GM10847 (cell line): Measurements from ENCODE around the gene RBP2.

Source experiments
- POLR2A ChIP-seq: IDR thresholded peaks from 2 replicates; pipeline ENCODE4 v1.6.1; 2011; ENCODE audit not compliant: insufficient read length; ENCODE audit errors: extremely low read depth

Gene RBP2

DNA sequence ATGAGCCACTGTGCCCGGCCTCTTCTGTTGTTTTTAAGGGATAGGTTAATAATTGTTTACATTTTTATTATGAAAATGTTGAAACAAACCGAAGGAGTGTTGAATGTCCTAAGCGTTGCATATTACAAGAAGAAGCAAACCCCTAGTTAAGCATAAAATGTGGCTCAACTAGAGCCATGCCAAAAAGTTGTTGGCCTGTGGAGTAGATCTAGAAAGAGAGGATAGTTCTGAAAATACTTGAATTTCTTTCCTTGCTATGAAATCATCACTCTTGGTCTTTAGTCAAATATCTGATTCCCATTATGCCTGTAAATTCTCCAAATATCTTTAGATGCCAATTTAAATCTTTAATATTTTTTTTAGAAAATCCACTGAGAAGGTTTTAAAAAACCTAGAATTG, 12.8 kb downstream of the RBP2 start:
- no peak for TF ChIP-seq POLR2A

DNA sequence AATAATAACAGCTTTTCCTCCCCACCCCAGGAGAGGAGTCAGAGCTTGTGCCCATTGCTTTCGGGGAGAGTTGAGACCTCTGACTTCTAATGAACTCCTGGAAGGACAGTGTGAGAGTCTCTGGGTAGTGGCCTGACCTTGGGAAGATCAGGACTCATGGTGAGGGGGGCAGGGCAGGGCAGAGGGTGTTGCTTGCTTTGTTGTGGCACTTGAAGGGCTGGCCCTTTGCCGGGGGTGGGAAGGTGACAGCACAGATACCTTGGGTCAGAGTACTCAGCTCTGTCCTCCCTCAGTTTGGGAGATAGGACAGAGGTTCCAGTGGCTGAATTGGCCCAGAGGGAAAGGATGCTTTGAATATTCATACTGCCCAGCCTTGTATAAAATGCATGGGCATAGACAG, 15.8 kb downstream of the RBP2 start:
- no peak for TF ChIP-seq POLR2A

GRCh38 chr3:139460076-139460475, 16.2 kb downstream of the RBP2 start:
- no peak for TF ChIP-seq POLR2A

GRCh38 chr3:139458348-139458747, 18.0 kb downstream of the RBP2 start:
- no peak for TF ChIP-seq POLR2A

DNA sequence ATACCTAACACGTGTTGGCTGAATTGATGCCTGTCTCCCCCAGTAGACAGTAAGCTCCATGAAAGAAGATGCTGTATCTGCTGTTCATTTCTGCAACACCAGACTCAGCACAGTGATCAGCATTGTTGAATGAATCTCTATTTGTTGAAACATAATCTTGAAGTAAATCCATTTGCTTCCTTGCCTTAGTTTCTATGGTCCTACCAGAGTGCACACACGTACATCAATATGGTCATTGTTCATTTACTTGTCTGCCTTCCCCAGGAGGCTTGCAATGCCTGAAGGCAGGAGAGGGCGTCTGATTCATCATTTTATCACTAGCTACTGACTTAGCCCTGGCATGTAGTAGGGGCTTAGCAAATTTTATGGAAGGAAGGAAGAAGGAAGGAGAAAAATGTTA, 19.2 kb downstream of the RBP2 start:
- TF ChIP-seq POLR2A = no peak

- TF ChIP-seq POLR2A = no peak
These were observed 19.9 kb downstream of the RBP2 start for GRCh38 chr3:139456386-139456785.

DNA sequence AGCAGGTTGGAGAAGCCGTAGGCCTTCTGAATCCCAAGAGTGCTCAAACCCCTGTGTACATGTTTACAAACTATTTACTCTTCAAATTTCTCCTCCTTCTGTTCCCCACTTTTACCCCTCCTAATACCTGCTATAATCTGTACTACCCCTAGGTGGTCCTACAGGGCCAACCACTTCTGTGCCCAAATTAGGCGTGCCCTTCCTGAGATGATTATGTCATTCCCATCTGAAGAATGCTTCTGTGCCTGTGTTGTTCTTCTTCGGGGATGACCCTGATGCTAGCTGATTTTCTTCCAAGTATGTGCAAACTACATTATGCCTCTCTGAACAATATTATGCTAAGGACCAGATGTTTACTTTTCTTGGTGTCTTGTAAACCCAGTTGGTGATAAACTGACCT, 20.5 kb downstream of the RBP2 start:
- no peak for TF ChIP-seq POLR2A

DNA sequence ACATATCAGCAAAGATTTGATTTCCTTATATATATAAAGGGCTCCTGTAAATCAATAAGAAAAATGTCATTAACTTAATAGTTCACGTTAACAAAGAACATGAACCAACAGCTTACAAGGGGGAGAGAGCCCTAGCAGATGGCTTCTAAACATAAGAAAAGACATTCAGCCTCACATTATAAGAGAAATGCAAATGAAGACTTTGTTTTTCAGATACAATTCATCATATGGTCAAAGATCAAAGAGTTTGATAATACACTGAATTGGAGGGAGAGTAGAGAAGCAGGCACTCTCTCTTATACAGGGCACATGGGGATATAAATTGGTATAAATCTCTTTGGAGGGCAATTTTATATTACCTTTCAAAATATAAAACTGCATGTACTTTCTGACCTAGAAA, 21.1 kb downstream of the RBP2 start:
- TF ChIP-seq POLR2A = no peak

GRCh38 chr3:139454346-139454745, 22.0 kb downstream of the RBP2 start:
- no peak for TF ChIP-seq POLR2A

GRCh38 chr3:139450159-139450558, 26.2 kb downstream of the RBP2 start:
- no peak for TF ChIP-seq POLR2A

DNA sequence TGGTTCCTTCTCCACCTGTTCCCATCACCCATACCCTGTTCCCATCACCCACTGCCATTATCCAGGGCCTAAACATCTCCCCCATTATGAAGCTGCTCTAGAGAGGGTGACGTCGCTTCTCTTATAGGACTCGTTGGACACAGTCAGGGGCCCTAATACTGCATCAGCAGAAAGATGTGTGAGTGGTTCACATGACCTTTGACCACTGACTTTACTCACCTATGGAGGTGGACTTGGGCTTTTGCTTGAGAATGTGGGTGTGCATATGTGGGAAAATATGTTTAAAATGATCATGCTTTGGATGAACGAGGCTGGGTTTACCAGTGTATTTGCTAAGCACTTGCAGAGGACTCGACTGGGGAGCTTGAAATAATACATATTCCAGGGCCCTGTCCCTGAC, 26.8 kb downstream of the RBP2 start:
- TF ChIP-seq POLR2A = no peak

- TF ChIP-seq POLR2A = no peak
These were observed 28.2 kb downstream of the RBP2 start for GRCh38 chr3:139448104-139448503.

GRCh38 chr3:139447486-139447885, 28.8 kb downstream of the RBP2 start:
- no peak for TF ChIP-seq POLR2A

- no peak for TF ChIP-seq POLR2A
These were observed 31.9 kb downstream of the RBP2 start for GRCh38 chr3:139444446-139444845.

GRCh38 chr3:139443186-139443585, 33.1 kb downstream of the RBP2 start:
- TF ChIP-seq POLR2A = no peak

GRCh38 chr3:139441656-139442055, 34.7 kb downstream of the RBP2 start:
- no peak for TF ChIP-seq POLR2A

DNA sequence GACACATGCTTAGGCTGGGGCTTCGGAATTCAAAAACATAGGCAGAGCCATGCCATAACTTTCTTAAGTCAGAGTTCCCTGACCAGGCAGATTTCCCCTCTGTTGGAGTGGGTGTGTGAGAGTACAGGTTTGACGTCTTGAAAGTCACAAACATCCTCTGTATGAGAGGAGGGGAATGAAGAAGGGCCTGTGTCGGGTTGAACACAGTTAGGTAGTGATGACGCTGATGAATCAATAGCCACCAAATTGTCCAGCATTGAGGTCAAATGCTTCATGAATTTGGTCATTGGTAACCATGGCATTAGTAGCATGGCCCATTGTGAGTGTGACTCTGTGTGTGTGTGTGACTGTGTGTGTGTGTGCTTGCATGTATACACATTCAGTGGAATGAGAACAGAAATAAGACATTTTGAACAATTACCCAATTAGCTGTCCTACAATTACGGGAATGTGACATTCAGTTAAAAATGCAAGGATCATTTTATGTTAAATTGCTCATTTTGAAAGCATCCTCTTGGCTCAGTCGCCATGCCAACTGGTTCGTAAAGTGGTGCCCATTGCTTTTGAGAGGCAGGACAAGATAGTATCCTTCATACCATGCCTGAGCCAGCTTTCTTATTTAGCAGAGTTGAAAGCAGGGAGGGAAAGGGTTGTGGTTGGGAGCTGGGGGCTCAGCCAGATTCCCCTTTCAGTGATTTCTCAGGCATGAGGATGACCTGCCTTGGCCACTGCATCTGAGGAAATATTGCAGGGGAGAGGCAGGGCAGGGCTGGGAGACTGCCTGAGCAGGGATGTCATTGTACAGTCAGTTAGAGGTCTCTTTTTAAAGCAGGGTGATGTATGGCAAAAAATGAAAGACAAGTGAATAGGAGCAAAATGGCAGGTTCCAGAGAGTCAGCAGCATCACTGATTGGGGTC, 35.4 kb downstream of the RBP2 start:
- TF ChIP-seq POLR2A = no peak

- TF ChIP-seq POLR2A = no peak
These were observed 37.0 kb downstream of the RBP2 start for GRCh38 chr3:139439278-139439677.

- no peak for TF ChIP-seq POLR2A
These were observed 41.5 kb downstream of the RBP2 start for GRCh38 chr3:139434764-139435307.
